Memory B cell (primary cell): Measurements from ENCODE around the gene SLC25A48.

Experiments
- ATAC-seq: fragments of 150-1000 bp; cut with Tn5 transposase; 2 replicates; pipeline ENCODE4 v1.10.0; 2021; ENCODE audit warnings: low read depth, mild to moderate bottlenecking, moderate library complexity
- DNase-seq, 2 donors: peaks; one replicate each; pipeline ENCODE4 v3.0.0; 2022; ENCODE audit warnings: low spot score in 2 of 2
- H3K27ac Mint-ChIP-seq: one replicate; pipeline ENCODE4 v1.8.0; 2022; ENCODE audit warnings: mild to moderate bottlenecking, moderate library complexity, mixed read lengths
- H3K27me3 Mint-ChIP-seq: one replicate; pipeline ENCODE4 v1.8.0; 2022; ENCODE audit warnings: mixed read lengths
- H3K36me3 Mint-ChIP-seq: one replicate; pipeline ENCODE4 v1.8.0; 2022; ENCODE audit warnings: mild to moderate bottlenecking, mixed read lengths
- H3K4me1 Mint-ChIP-seq: one replicate; pipeline ENCODE4 v1.8.0; 2022; ENCODE audit warnings: mixed read lengths
- H3K4me3 Mint-ChIP-seq: one replicate; pipeline ENCODE4 v1.8.0; 2022; ENCODE audit warnings: mild to moderate bottlenecking, moderate library complexity, mixed read lengths
- H3K9me3 Mint-ChIP-seq: one replicate; pipeline ENCODE4 v1.8.0; 2022; ENCODE audit warnings: mixed read lengths

SLC25A48 gene

GRCh38 chr5:135887881-135888614, 53.6 kb downstream of the SLC25A48 start:
- ATAC-seq, result no peak

GRCh38 chr5:135890296-135890695, 55.8 kb downstream of the SLC25A48 start:
- H3K36me3 Mint-ChIP-seq, result no peaks in the 10 kb centered on the region
- ATAC-seq (no peak), DNase-seq (no peak)
- peaks cover 3% of the 10 kb centered on the region for H3K27me3 Mint-ChIP-seq
- no peaks in the 10 kb centered on the region for H3K9me3 Mint-ChIP-seq
- no peak overlapping the region for H3K27ac Mint-ChIP-seq
- no peak overlapping the region for H3K4me3 Mint-ChIP-seq
- H3K4me1 Mint-ChIP-seq, result peaks cover 6% of the 10 kb centered on the region

More at GRCh38 chr5:135887881-135888614, 53.6 kb downstream of the SLC25A48 start:
- DNase-seq, result no peak
- Mint-ChIP-seq H3K36me3 (no peaks in the 10 kb centered on the region), H3K4me3 (no peak overlapping the region), H3K4me1 (peaks cover 6% of the 10 kb centered on the region), H3K27me3 (peaks cover 4% of the 10 kb centered on the region), H3K9me3 (no peaks in the 10 kb centered on the region), H3K27ac (no peak overlapping the region)

GRCh38 chr5:135890867-135891266, 56.4 kb downstream of the SLC25A48 start:
- Mint-ChIP-seq H3K9me3 (no peaks in the 10 kb centered on the region), H3K36me3 (no peaks in the 10 kb centered on the region), H3K27ac (no peak overlapping the region), H3K4me1 (peaks cover 6% of the 10 kb centered on the region), H3K4me3 (no peak overlapping the region), H3K27me3 (no peaks in the 10 kb centered on the region)
- no peak for ATAC-seq
- no peak for DNase-seq

GRCh38 chr5:135891268-135891667, 56.8 kb downstream of the SLC25A48 start:
- Mint-ChIP-seq H3K4me1 (peaks cover 6% of the 10 kb centered on the region), H3K27ac (no peak overlapping the region), H3K4me3 (no peak overlapping the region), H3K36me3 (no peaks in the 10 kb centered on the region), H3K27me3 (peaks cover 2% of the 10 kb centered on the region), H3K9me3 (no peaks in the 10 kb centered on the region)
- ATAC-seq (no peak), DNase-seq (no peak)

GRCh38 chr5:135891791-135892190, 57.3 kb downstream of the SLC25A48 start:
- no peak for DNase-seq
- H3K9me3 Mint-ChIP-seq, result no peaks in the 10 kb centered on the region
- peaks cover 2% of the 10 kb centered on the region for H3K27me3 Mint-ChIP-seq
- H3K36me3 Mint-ChIP-seq, result no peaks in the 10 kb centered on the region
- H3K4me1 Mint-ChIP-seq, result peaks cover 6% of the 10 kb centered on the region
- no peak overlapping the region for H3K27ac Mint-ChIP-seq
- no peak overlapping the region for H3K4me3 Mint-ChIP-seq
- no peak for ATAC-seq

GRCh38 chr5:135894276-135894675, 59.8 kb downstream of the SLC25A48 start:
- H3K4me1 Mint-ChIP-seq, result peaks cover 3% of the 10 kb centered on the region
- no peaks in the 10 kb centered on the region for H3K9me3 Mint-ChIP-seq
- ATAC-seq (no peak), DNase-seq (no peak)
- no peak overlapping the region for H3K4me3 Mint-ChIP-seq
- H3K27me3 Mint-ChIP-seq, result peaks cover 4% of the 10 kb centered on the region
- H3K36me3 Mint-ChIP-seq, result no peaks in the 10 kb centered on the region
- H3K27ac Mint-ChIP-seq, result no peak overlapping the region

GRCh38 chr5:135894789-135895188, 60.3 kb downstream of the SLC25A48 start:
- Mint-ChIP-seq H3K36me3 (no peaks in the 10 kb centered on the region), H3K27ac (no peak overlapping the region), H3K9me3 (no peaks in the 10 kb centered on the region), H3K27me3 (peaks cover 4% of the 10 kb centered on the region), H3K4me1 (peaks cover 3% of the 10 kb centered on the region), H3K4me3 (no peak overlapping the region)
- DNase-seq (no peak), ATAC-seq (no peak)

GRCh38 chr5:135895474-135896006, 61.1 kb downstream of the SLC25A48 start, which contains the start of gene IL9:
TSS of gene IL9 (minus strand) at chr5:135895841. CDS start at chr5:135895816, 25 bp downstream.
- H3K27ac Mint-ChIP-seq, result no peak within 1 kb of the TSS
- peaks cover 6% of the 10 kb centered on the region for H3K27me3 Mint-ChIP-seq
- DNase-seq, result no peak
- no peaks in the 10 kb centered on the region for H3K36me3 Mint-ChIP-seq
- ATAC-seq, result no peak
- no peak within 1 kb of the TSS for H3K4me3 Mint-ChIP-seq
- peaks cover 3% of the 10 kb centered on the region for H3K4me1 Mint-ChIP-seq
- no peaks in the 10 kb centered on the region for H3K9me3 Mint-ChIP-seq

- no peaks in the 10 kb centered on the region for H3K4me1 Mint-ChIP-seq
- no peaks in the 10 kb centered on the region for H3K36me3 Mint-ChIP-seq
- no peak overlapping the region for H3K4me3 Mint-ChIP-seq
- H3K27me3 Mint-ChIP-seq, result peaks cover 10% of the 10 kb centered on the region
- DNase-seq, result no peak
- no peak for ATAC-seq
- H3K9me3 Mint-ChIP-seq, result no peaks in the 10 kb centered on the region
- H3K27ac Mint-ChIP-seq, result no peak overlapping the region
Measured at GRCh38 chr5:135898651-135899050, 64.2 kb downstream of the SLC25A48 start.

GRCh38 chr5:135900276-135900675, 65.8 kb downstream of the SLC25A48 start:
- Mint-ChIP-seq H3K36me3 (no peaks in the 10 kb centered on the region), H3K27ac (no peak overlapping the region), H3K27me3 (peaks cover 10% of the 10 kb centered on the region), H3K4me1 (no peaks in the 10 kb centered on the region), H3K9me3 (no peaks in the 10 kb centered on the region), H3K4me3 (no peak overlapping the region)
- no peak for ATAC-seq
- DNase-seq, result no peak

- DNase-seq (no peak), ATAC-seq (no peak)
- H3K36me3 Mint-ChIP-seq, result no peaks in the 10 kb centered on the region
- no peaks in the 10 kb centered on the region for H3K4me1 Mint-ChIP-seq
- H3K9me3 Mint-ChIP-seq, result no peaks in the 10 kb centered on the region
- peaks cover 8% of the 10 kb centered on the region for H3K27me3 Mint-ChIP-seq
- no peak overlapping the region for H3K4me3 Mint-ChIP-seq
- no peak overlapping the region for H3K27ac Mint-ChIP-seq
Measured at GRCh38 chr5:135901633-135902032, 67.2 kb downstream of the SLC25A48 start.

- Mint-ChIP-seq H3K27me3 (peaks cover 14% of the 10 kb centered on the region), H3K4me1 (no peaks in the 10 kb centered on the region), H3K36me3 (no peaks in the 10 kb centered on the region), H3K4me3 (no peak overlapping the region), H3K27ac (no peak overlapping the region), H3K9me3 (no peaks in the 10 kb centered on the region)
- DNase-seq (no peak), ATAC-seq (no peak)
Measured at GRCh38 chr5:135905144-135905543, 70.7 kb downstream of the SLC25A48 start.

GRCh38 chr5:135913713-135914626, 79.5 kb downstream of the SLC25A48 start:
- DNase-seq (no peak), ATAC-seq (no peak)
- Mint-ChIP-seq H3K27ac (no peak overlapping the region), H3K36me3 (no peaks in the 10 kb centered on the region), H3K9me3 (no peaks in the 10 kb centered on the region), H3K4me1 (no peaks in the 10 kb centered on the region), H3K27me3 (peaks cover 28% of the 10 kb centered on the region), H3K4me3 (no peak overlapping the region)

- Mint-ChIP-seq H3K36me3 (no peaks in the 10 kb centered on the region), H3K9me3 (no peaks in the 10 kb centered on the region), H3K27me3 (peaks cover 25% of the 10 kb centered on the region), H3K4me1 (no peaks in the 10 kb centered on the region), H3K4me3 (no peak overlapping the region), H3K27ac (no peak overlapping the region)
- no peak for DNase-seq
- ATAC-seq, result no peak
Measured at GRCh38 chr5:135915466-135916001, 81.1 kb downstream of the SLC25A48 start.
